Progenitor cell of endocrine pancreas (in vitro differentiated cells): Measurements from ENCODE around the gene DOCK1. TPM values are rescaled to one million over a fixed set of nuclear protein-coding genes. Genes with fewer than 3 reads are reported as not detected.

ENCODE experiments used
- DNase-seq: peaks from one replicate; pipeline ENCODE4 v3.0.0; 2021; ENCODE audit warnings: low spot score; ENCODE audit not compliant: unreplicated experiment
- H3K27ac Mint-ChIP-seq: 2 replicates; pipeline ENCODE4 v1.8.0; 2021; ENCODE audit warnings: mild to moderate bottlenecking, moderate library complexity, mixed read lengths
- H3K27me3 Mint-ChIP-seq: 2 replicates; pipeline ENCODE4 v1.8.0; 2021; ENCODE audit warnings: mixed read lengths
- H3K36me3 Mint-ChIP-seq: 2 replicates; pipeline ENCODE4 v1.8.0; 2022; ENCODE audit warnings: mixed read lengths; ENCODE audit not compliant: insufficient read depth
- H3K4me1 Mint-ChIP-seq: 2 replicates; pipeline ENCODE4 v1.8.0; 2021; ENCODE audit warnings: low read depth, mixed read lengths
- H3K4me3 Mint-ChIP-seq: 2 replicates; pipeline ENCODE4 v1.8.0; 2021; ENCODE audit warnings: low read depth, mild to moderate bottlenecking, moderate library complexity, mixed read lengths
- H3K9me3 Mint-ChIP-seq: 2 replicates; pipeline ENCODE4 v1.8.0; 2021; ENCODE audit warnings: low read depth, mixed read lengths
- total RNA-seq: library from RNA; stranded (reverse); gene quantifications from 2 replicates; pipeline ENCODE4 v1.2.1, GENCODE V29; 2021
- TF ChIP-seq, protein P1 (sequence below): fragments of 200-600 bp; sonication (generic); IDR thresholded peaks from one replicate; pipeline ENCODE4 v1.5.0; 2021; ENCODE audit warnings: antibody characterized with exemption, mild to moderate bottlenecking; ENCODE audit not compliant: unreplicated experiment

DOCK1 gene
- total RNA-seq, 1 donor from 2014 or later: 77.8 TPM

DNA sequence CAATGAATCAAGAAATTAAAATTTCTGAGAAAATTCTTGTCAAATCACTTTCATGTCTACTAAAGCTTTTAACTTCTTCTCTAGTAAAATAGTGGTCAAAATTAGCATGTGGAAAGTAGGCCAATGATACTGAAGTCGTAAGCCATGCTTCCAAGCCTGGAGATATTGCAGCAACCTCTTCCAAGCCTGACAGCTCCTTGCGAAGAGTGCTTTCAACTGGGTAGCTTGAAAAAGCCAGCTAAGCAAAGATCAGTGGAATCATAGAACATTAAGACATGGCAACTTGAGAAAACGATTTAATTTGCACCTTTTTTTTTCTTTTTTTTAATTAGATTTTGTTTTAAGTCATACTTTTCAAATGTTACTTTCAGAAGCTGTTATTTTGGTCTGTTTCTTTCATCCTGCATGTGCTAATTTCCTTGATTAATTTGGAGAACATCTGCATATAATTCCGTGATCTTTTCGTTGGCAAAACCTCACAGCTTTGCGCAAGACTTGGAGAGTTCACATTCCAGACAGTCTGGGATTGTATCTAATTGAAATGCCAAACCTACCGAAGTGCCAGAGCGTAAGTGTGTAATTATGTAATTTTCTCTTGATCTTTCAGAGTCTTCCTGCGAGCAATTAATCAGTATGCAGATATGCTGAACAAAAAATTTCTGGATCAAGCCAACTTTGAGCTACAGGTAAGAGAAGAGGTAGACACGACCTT is 433.3 kb downstream of the DOCK1 start:
- DNase-seq: no peak
- no peak overlapping the region for H3K4me3 Mint-ChIP-seq
- no peaks in the 10 kb centered on the region for H3K4me1 Mint-ChIP-seq
- no peaks in the 10 kb centered on the region for H3K9me3 Mint-ChIP-seq
- H3K27ac Mint-ChIP-seq: no peak overlapping the region
- TF ChIP-seq, protein P1, sequence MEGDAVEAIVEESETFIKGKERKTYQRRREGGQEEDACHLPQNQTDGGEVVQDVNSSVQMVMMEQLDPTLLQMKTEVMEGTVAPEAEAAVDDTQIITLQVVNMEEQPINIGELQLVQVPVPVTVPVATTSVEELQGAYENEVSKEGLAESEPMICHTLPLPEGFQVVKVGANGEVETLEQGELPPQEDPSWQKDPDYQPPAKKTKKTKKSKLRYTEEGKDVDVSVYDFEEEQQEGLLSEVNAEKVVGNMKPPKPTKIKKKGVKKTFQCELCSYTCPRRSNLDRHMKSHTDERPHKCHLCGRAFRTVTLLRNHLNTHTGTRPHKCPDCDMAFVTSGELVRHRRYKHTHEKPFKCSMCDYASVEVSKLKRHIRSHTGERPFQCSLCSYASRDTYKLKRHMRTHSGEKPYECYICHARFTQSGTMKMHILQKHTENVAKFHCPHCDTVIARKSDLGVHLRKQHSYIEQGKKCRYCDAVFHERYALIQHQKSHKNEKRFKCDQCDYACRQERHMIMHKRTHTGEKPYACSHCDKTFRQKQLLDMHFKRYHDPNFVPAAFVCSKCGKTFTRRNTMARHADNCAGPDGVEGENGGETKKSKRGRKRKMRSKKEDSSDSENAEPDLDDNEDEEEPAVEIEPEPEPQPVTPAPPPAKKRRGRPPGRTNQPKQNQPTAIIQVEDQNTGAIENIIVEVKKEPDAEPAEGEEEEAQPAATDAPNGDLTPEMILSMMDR: no peak
- H3K27me3 Mint-ChIP-seq: no peaks in the 10 kb centered on the region
- no peaks in the 10 kb centered on the region for H3K36me3 Mint-ChIP-seq

DNA sequence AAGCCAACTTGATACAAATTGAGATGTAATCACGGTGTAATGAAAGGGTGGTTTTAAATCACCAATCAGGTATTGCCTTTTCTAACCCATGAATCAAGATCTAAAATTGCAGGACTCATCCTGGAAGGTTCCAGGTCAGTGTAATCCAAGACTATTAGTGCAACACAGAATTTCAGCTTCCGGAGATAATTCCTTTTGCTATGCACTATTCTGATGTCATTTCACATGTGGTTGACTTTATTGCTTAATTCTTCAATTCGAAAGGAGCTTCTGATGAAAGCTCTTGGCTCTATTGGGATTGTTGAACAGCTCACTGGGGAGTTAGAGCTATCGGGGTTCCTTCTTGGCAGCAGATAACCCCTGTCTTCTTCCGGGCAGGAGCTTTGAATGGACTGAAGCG is 438.6 kb downstream of the DOCK1 start:
- no peak overlapping the region for H3K27ac Mint-ChIP-seq
- TF ChIP-seq, protein P1: no peak
- no peak overlapping the region for H3K4me3 Mint-ChIP-seq
- H3K27me3 Mint-ChIP-seq: no peaks in the 10 kb centered on the region
- H3K4me1 Mint-ChIP-seq: no peaks in the 10 kb centered on the region
- peaks cover 5% of the 10 kb centered on the region for H3K36me3 Mint-ChIP-seq
- DNase-seq: no peak
- no peaks in the 10 kb centered on the region for H3K9me3 Mint-ChIP-seq

DNA sequence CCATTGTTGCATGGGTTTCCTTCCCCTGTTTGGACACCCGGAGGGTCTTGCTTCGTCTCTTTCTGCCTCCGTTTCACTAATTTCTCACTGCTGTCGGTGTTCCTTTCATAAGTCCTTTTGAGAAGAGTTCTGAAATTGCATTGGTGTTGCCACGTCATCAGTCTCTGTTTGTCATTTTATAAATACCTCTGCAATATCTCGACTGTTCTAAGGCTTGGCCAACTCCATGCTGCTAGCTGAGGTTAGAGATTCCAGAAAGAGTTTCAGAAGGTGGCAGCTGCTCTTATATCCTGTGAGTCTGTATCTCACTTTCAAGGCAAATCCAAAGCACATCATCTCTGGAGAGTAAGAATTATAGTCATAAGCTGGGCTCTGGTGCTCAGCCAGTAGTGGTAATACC is 439.1 kb downstream of the DOCK1 start:
- H3K4me3 Mint-ChIP-seq: no peak overlapping the region
- no peak overlapping the region for H3K27ac Mint-ChIP-seq
- TF ChIP-seq, protein P1: no peak
- H3K27me3 Mint-ChIP-seq: no peaks in the 10 kb centered on the region
- no peak for DNase-seq
- peaks cover 6% of the 10 kb centered on the region for H3K36me3 Mint-ChIP-seq
- H3K4me1 Mint-ChIP-seq: no peaks in the 10 kb centered on the region
- H3K9me3 Mint-ChIP-seq: no peaks in the 10 kb centered on the region

DNA sequence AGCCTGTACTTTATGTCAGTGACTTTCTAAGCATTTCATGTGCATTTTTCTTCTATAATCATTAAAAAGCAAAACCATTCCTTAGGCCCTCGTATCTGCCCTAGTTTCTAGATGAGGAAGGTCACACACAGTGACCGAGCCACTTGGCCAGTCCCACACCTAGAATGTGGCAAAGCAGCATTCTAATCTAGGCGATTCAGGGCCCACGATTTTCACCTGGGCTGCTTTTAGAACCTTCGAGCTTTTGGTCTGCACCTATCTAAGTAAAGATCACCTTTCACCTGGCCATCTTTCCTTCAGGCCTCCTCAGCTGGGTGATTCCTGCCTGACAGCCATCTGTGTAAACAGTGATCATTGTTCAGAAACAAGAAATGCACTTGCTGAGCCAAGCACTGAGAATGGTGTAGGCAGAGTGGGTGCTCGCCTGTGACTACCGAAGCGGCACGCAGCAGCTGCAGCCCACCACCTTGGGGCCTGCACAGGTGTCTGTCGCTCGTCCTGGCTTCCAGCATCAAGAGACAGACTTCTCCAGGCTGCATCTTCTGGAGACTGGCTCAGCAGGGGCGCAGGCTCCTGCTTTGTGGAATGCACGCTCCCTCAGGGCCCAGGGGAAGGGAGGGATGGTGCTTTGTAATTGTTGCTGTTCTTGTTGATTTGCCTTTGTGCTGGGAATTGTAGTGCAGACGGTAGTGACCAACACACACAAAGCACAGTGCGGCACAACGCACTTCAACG is 440.2 kb downstream of the DOCK1 start:
- Mint-ChIP-seq H3K27ac (no peak overlapping the region), H3K9me3 (no peaks in the 10 kb centered on the region), H3K36me3 (peaks cover 6% of the 10 kb centered on the region), H3K4me3 (no peak overlapping the region), H3K27me3 (no peaks in the 10 kb centered on the region), H3K4me1 (no peaks in the 10 kb centered on the region)
- no peak for DNase-seq
- TF ChIP-seq, protein P1: no peak

DNA sequence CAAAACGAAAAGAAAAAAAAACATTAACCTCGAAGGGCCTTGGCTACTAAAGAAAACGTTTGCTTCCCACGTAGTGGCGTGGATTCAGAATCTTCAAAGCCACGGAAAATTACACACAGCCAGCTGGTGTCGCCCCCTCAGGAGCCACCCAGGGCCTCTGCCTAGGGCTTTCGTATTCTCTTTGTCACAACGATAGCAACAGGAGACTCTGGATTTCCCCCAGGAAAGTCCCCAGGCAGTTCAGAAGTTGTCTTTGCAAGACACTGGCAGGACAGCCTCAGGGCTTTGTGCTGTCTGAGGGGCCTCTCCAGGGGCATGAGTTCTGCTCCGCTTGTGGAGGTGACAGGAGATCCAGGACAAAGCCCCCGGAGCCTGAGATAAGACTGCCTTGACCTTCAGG is 441.4 kb downstream of the DOCK1 start:
- H3K4me1 Mint-ChIP-seq: no peaks in the 10 kb centered on the region
- H3K9me3 Mint-ChIP-seq: no peaks in the 10 kb centered on the region
- DNase-seq: no peak
- H3K27me3 Mint-ChIP-seq: no peaks in the 10 kb centered on the region
- peaks cover 6% of the 10 kb centered on the region for H3K36me3 Mint-ChIP-seq
- H3K27ac Mint-ChIP-seq: no peak overlapping the region
- TF ChIP-seq, protein P1: no peak
- H3K4me3 Mint-ChIP-seq: no peak overlapping the region
